Measurements from ENCODE around the gene RAD51B.

The RAD51B gene

DNA sequence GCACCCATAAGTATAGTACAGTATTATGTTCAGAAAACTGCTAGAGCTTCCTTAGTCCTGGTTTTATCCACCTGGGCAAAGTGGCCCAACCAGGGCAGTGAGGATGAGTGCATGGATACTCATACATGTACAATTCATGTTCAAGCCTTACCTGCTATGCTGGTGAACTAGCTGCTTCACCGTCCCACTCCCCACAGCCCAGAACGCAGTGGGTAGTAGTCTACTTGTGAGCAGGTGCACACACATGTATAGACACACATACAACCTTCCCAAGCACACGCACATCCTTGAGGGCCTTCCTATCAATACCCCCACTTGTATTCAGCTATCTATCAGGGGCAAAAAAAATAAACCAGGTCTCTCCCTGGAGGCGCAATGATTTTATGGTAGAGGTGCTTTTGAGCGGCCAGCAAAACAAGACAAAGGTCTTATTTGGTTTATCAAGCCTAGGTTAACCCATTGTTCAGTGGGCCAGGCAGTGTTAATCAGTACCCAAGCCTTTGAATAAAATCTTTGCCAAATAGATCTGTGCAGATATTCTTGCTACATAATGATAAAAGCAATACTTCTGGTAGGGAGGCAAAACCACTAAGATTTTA, 903.5 kb downstream of the RAD51B start:
- CTCF ChIA-PET: no interaction called here
- no peak for DNase-seq (ENCODE audit: low spot score)
- H3K27ac ChIP-seq: no peak overlapping the region
- TF ChIP-seq, protein P1, sequence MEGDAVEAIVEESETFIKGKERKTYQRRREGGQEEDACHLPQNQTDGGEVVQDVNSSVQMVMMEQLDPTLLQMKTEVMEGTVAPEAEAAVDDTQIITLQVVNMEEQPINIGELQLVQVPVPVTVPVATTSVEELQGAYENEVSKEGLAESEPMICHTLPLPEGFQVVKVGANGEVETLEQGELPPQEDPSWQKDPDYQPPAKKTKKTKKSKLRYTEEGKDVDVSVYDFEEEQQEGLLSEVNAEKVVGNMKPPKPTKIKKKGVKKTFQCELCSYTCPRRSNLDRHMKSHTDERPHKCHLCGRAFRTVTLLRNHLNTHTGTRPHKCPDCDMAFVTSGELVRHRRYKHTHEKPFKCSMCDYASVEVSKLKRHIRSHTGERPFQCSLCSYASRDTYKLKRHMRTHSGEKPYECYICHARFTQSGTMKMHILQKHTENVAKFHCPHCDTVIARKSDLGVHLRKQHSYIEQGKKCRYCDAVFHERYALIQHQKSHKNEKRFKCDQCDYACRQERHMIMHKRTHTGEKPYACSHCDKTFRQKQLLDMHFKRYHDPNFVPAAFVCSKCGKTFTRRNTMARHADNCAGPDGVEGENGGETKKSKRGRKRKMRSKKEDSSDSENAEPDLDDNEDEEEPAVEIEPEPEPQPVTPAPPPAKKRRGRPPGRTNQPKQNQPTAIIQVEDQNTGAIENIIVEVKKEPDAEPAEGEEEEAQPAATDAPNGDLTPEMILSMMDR (conservative IDR thresholded peaks at IDR 0.05; ENCODE audit: low read depth): no peak
- POLR2A ChIA-PET (ENCODE audit: low non-redundant PET): no interaction called here

DNA sequence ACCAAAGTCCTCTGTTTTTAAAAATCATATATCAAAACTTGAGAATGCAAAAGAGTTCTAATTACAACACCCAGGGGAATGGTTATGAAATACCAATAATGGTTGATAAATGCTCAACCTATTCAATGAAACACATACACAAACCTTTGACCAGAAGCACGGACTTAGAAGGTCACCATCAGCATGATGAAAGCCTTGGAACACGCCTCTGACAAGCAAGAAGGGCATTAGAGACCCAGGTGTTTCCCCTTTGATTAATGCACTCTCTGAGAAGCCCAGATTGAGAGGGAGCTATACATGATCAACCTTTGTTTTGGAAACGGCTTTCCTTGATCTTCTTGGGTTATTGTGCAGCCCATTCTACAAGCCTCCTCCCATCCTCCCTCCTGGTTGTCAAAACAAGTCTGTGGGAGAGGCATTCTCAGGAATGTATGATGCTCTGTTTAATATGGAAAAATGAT, 904.3 kb downstream of the RAD51B start:
- TF ChIP-seq, protein P1 (conservative IDR thresholded peaks at IDR 0.05; ENCODE audit: low read depth): no peak
- no peak overlapping the region for H3K27ac ChIP-seq
- ChIA-PET POLR2A (ENCODE audit: low non-redundant PET) (no interaction called here), CTCF (no interaction called here)
- DNase-seq (ENCODE audit: low spot score): no peak

DNA sequence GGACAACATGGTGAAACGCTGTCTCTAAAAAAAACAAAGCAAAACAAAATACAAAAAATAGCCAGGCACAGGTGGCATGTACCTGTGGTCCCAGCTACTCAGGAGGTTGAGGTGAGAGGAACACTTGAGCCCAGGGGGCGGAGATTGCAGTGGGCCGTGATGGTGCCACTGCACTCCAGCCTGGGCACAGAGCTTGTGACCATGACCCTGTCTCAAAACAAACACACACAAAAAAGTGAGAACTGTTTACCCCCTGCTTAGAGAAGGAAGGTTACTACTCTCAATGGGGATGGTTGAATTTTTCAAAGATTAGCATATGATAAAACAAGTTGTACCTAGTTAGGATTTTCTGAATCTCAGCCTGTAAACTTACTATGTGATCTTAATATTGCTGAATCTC, 905.3 kb downstream of the RAD51B start:
- no peak for DNase-seq (ENCODE audit: low spot score)
- TF ChIP-seq, protein P1 (conservative IDR thresholded peaks at IDR 0.05; ENCODE audit: low read depth): no peak
- ChIA-PET POLR2A (ENCODE audit: low non-redundant PET) (no interaction called here), CTCF (interaction anchor here (0.5 kb wide), 2 partner anchors 8 to 58 kb away, joined by 3 read pairs; no protein-coding TSS in a partner anchor)
- no peak overlapping the region for H3K27ac ChIP-seq

DNA sequence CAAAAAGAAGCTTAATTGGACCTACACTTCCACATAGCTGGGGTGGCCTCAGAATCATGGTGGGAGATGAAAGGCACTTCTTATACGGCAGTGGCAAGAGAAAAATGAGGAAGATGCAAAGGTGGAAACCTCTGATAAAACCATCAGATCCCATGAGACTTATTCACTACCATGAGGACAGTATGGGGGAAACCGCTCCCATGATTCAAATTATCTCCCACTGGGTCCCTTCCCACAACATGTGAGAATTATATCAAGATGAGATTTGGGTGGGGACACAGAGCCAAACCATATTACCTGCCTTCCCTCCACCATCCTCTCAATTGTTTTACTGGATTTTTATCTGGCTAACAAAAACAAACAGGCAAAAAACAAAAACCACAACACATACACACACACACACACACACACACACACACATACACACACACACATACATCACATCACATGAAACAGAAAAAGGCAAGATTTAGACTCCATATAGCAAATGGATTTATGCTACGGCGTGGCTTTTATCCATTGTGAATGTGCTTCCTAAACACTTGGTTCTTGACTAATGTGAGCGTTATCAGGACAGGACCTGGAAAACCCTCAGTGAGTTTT, 906.6 kb downstream of the RAD51B start:
- TF ChIP-seq, protein P1 (conservative IDR thresholded peaks at IDR 0.05; ENCODE audit: low read depth): no peak
- H3K27ac ChIP-seq: no peak overlapping the region
- POLR2A ChIA-PET (ENCODE audit: low non-redundant PET): no interaction called here
- DNase-seq (ENCODE audit: low spot score): no peak
- CTCF ChIA-PET: no interaction called here

DNA sequence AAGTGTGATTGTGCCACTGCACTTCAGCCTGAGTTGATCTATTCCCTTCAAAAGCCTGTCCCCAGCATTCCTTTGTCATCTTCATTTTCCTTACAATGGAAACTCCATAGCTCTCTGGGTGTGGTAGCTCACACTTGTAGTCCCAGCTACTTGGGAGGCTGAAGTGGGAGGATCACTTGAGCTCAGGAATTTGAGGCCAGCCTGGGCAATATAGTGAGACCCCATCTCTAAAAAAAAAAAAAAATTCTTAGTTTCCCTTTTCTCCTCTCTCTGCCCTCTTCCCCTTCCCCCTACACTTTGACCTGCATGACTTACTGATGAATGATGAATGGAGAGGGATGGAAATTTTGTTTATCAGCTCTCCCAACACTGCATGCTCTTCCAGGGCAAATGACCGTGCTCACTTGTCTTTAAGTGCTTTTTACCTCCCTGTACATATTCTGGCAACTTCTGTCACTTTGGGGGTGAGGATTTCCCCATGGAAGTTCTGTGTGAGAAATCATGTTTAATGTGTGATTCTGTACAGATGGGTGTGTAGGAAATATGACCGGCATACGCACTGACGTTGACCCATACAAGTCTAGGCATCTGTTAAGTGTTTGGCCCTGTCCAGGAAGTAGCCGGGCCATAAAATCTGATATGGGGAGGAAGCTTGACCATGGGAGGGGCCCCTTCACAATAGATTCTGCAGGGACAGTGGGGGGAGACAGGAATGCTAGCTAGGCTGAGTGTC, 907.9 kb downstream of the RAD51B start:
- no peak overlapping the region for H3K27ac ChIP-seq
- TF ChIP-seq, protein P1 (conservative IDR thresholded peaks at IDR 0.05; ENCODE audit: low read depth): no peak
- ChIA-PET CTCF (interaction anchor here (0.7 kb wide), 1 partner anchor 790 kb away, joined by 3 read pairs; no protein-coding TSS in a partner anchor), POLR2A (ENCODE audit: low non-redundant PET) (interaction anchor here (0.7 kb wide), 1 partner anchor 547 kb away, joined by 4 read pairs; no protein-coding TSS in a partner anchor)
- no peak for DNase-seq (ENCODE audit: low spot score)

DNA sequence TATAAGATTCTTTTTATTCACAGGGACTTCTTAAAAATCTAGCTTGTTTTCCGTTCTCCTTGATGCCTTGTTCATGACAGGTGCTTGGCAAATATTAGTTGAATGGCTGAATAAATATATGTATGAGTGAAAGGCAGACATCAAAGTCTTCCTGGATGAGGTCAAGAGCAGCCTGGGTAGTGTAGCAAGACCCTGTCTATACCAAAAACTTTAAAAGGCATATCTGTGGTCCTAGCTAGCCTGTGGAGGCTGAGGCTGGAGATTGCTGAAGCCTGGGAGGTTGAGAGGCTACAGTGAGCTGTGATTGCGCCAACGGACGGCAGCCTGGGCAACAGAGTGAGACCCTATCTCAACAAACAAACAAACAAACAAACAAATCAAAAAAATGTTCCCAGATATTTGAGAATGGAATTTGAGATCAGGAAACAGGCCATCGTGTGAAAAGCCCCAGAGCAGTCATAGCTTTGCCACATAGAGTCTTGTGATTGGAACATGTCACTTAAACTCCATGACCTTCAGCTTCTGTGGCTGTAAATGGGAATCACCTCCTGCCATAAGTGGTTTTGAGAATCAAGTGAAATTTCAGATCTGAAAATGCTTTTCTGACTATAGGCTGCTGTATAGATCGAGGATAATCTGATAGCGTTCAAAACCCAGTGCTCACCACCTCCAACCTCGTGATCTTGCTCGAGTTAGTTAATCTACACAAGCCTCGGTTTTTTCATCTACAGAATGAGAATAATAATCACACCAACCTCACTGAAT, 908.9 kb downstream of the RAD51B start:
- CTCF ChIA-PET: no interaction called here
- TF ChIP-seq, protein P1 (conservative IDR thresholded peaks at IDR 0.05; ENCODE audit: low read depth): no peak
- H3K27ac ChIP-seq: no peak overlapping the region
- DNase-seq (ENCODE audit: low spot score): no peak
- POLR2A ChIA-PET (ENCODE audit: low non-redundant PET): no interaction called here

Data from RWPE1 (cell line).